GM18502 (cell line): Measurements from ENCODE around the gene RPS21.
A peak's percentile ranks its signal among the peaks of the same experiment; 100 is the strongest.

ENCODE experiments used
- ATAC-seq: cut with Tn5 transposase; IDR thresholded peaks from one replicate; pipeline ENCODE4 v1.9.1; 2021; ENCODE audit warnings: mild to moderate bottlenecking; ENCODE audit not compliant: unreplicated experiment, poor library complexity

RPS21 gene

DNA sequence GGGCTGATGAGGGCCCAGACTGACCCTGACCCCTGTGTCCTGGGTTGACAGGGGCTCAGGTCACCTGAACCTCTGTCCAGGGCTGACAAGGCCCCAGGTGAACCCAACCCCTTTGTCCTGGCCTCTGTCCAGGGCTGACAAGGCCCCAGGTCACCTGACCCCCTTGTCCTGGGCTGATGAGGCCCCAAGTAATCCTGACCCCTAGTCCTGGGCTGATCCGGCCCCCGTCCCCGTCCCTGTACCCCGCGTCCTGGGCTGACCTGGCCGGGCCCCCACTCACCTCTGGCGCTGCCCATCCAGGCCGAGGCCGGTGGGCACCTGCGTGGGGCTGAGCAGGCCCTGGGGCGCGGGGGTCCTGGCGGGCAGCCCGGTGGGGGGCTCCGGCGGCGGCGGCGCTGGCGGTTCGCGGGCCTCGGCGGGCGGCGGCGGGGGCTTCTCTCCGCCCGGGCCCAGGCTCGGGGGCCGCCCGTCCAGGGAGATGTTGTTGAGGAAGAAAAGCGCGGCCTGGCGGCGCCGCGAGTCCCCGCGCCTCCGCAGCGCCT, 19.8 kb downstream of the RPS21 start:
- ATAC-seq: peak; percentile 6

DNA sequence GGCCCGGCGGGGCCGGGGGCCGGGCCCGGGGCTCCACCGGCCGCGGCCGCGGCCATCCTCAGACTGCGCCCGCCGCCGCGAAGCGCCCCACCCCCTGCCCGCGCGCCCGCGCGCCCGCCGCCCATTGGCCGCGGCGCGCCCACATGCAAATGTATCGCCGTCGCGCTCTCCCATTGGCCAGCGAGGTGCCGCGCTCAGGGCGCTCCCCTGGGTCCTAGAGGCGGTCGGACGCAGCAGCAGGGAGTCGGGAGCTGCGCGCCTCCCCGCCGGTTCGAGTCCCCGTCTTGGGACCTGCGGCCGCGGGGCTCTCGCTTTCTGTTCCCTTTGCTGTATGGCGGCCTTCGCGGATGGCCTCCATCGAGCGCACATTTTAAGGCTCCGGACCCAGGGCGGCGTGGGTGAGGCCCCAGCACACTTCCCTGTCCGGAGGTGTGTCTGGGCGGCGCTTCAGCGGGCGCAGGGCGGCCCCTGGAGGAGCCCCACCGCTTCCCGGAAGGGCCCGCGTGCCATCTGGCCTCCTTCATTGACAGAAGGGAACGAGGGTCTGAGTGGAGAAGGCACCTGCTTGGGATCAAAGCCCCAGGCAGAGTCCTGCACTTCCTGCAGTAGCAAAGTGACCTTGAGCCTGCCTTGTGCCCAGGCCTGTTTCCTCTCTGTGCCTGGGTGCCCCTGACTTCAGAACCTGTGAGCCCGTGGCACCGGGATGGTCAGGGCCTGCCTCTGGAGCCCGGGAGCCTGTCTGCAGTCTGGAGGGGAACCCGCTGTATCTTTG, 20.5 kb downstream of the RPS21 start, which contains the start of gene CABLES2:
TSS of gene CABLES2 (minus strand) at position 65 of the 772 bp plus-strand sequence. CDS start at position 56, 9 bp downstream.
- ATAC-seq: peak; percentile 86

DNA sequence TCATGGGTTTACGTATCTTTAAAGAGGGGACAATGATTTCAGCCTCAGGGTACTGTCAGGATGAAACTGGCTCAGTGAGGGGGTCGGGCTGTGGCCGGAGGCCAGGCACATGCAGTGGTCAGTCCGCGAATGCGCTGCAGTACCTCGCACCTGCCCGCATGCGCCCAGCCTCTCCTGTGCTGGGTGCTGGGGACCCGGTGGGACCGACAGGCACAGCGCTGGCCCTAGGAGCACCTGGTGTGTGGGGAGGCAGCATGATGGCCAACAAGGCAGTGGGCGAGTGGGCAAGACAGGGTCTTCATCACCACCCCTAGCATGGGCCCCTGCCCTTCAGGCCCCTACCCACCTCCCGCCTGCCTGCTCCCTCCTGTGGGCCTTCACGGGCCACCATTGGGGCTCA, 21.2 kb downstream of the RPS21 start:
- no peak for ATAC-seq

DNA sequence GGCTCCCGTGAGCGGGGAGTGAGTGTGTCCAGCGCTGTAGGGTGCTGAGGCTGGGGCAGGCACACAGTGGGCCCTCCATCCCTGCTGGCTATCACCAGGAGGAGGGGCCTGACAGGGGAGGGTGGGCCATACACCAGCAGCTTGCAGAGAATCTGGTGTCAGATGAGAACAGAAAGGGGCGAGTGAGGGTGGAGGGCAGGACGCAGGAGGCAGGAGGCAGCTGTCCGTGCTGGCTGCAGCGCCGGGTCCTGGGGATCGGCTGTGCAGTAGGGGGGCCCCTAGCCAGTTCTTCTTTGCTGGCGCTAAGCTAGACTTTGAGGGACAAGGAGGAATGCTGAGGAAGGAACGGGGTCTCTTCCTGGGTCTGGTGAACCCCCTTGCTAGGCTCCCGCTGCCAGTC, 21.7 kb downstream of the RPS21 start:
- no peak for ATAC-seq

DNA sequence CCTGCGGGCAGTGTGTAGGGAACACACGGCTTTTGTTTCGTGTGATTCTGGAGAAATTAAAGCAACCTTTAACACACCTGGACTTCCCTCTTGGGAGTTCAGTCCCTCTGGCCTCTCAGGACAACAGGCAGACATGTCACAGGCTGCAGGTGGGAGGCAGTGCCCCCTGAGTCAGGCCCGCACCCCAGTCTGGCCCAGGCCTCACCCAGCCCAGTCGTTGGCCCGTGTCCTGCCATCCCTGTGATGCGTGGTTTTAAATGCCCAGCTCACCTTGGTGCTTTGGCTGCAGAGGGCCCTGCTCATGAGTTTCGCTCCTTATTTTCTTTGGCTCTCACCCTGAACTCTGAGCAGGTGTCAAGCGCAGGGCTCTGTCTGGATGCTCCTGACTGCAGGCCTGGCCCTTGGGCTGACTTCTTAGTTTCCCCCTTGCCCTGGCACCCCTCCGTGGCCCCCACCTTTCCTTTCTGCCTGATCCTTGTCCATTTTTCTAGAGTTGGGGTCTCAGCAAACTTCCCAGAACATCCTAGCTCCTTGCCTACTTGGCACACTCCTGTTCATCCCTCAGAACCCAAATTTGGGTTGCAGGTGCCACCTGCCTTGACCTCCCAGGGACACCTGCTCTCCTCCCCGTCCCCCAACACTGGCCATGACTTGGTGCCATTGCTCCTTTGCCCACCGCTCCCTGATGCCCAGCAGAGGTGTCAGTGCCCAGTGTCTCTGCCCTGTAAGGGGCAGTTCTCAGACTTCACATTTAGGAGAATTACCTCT, 22.4 kb downstream of the RPS21 start:
- no peak for ATAC-seq

DNA sequence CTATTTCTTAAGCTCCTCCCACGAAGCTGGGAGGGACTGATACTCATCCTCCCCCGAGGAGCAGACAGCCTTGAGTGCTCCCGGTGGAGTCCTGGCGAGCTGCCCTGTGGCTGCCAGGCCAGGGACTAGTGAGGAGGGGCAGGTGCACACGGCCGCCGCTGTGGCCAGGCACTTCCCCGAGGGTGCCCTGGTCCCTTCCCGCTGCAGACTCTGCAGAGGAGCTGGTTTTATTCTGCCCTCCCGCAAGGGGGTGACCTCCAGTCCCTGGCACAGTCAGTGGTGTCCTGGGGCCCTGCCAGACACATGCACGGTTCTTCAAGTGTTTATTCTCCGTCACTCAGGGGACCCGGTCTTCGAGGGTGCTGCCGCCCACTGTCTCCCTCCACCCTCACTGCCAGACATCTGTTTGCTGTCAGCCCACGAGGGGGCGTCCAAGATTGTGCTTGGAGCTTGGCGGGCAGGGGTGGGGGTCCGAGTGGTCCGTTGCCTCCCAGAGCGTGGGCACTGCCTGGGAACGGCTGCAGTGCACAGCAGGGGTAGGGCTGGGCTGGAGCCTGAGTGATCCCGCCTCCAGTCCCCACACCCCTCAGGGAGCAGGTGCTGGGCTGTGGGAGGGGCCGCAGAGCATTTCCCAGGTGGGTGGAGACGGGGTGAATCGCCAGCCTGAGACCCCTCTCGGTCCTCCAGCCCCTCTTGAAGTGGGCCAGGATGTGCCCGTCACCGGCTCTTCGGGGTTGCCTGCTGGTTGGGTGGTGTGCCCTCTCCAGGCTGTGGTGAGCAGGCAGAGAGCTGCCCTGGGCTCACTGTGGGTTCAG, 23.2 kb downstream of the RPS21 start:
- ATAC-seq: no peak

DNA sequence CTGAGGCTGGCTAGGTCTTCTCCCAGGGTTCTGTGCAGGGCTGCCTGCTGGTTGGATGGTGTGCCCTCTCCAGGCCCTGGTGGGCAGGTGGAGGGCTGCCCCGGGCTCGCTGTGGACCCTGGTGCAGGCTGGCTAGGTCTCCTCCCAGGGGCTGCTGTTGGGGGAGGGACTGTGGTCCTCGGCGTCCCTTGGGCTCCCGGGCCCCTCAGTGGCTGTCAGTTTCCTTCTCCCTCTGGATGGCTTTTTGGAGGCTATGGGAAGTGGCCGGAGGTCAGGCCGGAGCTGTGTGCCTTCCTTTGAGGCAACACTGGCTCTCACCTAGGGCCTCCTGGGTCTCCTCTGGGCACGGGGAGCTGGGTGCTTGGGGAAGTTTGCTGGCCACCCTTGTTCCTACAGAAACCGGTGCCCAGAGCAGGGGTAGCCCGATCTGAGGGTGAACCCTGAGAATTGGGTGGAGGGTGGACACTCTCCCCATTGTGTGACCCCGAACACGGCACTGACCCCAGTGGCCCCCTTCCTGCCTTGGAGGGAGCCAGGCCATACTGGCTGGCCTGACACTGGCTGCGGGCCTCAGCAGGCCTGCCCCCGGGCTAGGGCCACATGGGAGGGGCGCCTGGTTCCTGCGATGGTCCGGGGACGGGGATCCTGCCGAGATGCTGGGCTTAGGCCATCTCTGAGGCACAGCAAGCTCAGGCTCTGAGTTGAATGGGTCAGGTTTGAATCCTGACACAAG, 24.0 kb downstream of the RPS21 start:
- no peak for ATAC-seq

DNA sequence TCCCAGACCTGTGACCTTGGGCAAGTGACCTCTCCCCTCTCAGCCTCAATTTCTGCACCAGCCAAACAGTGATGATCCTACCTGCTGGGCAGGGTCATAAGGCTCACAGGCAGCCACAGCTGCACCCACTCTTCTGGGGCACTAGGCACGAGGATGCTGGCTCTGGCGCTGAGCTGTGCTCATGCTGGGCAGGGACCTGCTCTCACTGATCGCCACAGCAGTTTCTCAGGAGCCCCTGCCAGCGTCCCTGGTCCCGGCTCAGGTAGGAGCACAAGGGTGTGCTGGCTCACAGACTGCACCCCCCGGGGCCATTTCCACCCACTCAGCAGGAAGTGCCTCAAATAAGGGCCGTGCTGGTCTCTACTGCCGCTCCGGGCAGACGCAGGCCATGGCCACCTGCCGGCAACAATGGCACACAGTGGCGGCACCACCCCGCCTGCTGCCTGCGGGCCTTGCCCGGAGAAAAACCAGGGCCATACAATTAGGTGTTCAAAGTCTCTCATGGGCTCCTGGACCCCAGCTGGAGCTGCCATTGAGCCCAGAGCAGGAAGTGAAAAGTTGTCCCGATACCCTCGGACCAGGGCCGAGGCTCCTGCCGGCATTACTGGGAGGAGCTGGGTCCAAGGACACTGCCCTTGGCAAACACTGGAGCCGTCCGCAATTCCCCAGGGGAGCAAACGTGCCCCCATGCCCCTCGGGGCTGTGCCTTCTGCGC, 24.7 kb downstream of the RPS21 start:
- ATAC-seq: no peak

DNA sequence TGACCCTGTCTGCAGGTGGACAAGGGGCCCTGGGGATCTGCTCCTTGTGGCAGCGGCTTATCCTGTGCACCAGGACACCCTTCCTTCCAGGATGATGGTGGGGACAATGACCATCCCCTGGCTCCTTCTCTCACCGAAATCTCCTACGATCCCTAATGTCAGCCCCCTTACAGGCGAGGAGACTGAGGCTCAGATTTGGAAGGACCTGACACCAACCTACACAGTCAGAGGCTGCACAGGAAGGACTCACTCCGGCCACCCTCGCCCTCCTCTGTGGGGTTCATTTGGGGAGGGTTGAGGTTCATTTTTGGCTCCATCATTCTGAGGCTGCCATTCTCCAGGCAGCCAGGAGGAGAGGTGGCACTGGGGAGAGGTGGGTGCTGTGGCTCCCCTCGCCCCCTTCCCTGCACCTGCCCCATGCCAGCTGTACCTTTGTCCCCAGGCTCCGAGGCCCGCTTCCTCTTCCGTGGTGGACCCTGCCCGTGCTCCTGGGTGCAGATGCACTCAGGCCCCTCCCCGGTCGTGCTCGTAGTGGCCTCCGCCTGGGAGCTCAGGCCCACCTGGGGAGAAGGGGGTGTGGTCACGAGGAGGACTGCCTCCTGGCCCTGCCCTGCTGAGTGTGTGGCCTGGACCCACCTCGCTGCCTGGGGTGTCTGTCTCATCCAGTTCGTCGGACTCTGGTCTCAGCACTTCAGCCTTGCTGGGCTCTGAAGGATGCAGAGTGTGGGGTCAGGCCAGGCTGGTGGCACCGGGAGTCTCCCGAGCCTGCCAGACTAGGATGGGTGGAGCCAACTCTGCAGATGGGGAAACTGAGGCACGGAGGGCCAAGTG, 25.5 kb downstream of the RPS21 start:
- no peak for ATAC-seq

DNA sequence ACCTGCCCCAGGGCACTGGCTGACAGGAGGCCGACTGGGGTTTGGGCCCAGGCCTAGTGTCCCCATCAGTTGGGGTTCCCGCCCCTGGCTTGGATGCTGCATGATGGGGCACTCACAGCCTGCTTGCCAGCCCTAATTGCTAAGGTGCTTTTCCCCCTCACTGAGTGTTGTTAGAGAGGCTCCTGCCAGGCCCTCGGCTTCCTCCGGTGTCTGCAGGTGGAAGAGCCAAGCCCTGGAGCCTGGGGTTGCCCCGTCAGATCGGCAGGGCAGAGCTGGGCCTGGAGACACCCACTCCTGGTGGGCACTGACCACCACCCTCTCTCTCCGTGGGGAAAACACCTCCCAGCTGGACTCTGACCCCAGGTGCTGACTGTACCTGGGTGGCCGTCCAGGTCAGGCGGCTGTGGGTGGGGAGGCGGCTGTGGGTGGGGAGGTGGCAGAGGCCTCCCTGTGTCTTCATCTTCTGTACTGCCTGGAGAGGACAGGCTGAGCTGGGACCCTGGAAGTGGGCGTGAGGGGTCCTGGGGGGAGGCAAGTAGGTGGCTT, 26.2 kb downstream of the RPS21 start:
- ATAC-seq: no peak

DNA sequence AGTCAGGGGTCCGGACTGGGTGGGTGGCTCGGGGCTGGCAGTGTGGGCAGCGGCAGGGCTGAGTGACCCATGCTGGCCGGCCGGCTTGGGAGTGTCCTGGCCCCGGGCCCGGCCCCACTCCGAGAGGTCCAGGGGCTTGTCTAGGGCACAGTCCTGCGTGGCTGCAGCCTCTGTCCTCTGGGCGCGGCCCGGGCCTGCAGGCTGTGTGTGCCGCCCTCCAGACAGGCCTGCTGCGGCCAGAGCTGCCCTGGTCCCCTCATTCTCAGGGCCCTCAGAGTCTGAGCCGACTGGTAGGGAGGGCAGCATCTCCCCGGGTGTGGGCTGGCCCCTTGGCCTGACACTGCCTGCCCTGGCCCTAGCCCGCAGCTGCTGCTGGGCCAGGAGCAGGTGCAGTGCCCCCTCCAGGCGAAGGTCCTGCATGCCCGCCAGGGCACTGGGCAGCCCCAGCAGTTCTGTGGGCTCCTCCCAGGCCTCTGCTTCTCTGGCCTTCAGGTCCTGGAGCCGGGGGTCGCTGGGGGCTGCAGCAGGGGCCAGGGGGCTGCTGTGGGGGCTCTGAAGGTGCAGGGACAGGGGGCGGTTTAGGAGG, 27.1 kb downstream of the RPS21 start:
- no peak for ATAC-seq

DNA sequence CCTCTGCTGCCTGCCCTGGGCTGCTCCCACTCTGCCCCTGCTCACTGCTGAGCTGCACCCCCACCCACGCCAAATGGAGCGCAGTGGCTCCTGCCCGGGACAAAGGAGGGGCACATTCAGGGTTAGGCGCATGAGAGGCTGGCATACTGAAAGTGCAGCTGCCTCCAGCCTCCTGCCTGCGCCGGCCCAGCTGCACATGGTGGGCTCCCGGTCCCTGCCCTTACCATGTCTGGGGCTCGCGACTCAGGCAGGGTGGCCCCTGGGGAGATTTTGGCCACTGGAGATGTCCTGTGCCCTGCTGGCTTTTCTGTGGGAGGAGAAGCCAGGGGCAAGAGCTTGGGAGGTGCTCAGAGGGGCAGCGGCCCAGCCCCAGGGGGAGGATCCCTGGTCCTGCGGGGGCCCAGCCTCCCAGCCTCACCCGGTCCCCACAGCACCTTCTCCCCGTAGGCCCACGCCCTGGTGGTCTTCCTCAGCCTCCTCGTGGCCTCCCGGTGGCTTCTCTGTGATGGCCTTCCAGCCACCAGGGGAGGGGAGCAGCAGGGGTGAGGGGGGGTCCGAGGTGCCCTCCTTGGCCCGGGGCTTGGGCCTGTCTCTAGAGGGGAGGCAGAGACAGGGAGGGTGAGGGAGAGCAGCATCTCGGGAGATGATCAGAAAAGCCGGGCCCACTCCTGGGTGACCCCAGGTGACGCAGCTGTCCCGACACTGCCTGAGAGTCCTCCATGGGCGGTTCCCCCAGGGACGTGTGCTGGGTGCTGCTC, 28.6 kb downstream of the RPS21 start:
- ATAC-seq: no peak

DNA sequence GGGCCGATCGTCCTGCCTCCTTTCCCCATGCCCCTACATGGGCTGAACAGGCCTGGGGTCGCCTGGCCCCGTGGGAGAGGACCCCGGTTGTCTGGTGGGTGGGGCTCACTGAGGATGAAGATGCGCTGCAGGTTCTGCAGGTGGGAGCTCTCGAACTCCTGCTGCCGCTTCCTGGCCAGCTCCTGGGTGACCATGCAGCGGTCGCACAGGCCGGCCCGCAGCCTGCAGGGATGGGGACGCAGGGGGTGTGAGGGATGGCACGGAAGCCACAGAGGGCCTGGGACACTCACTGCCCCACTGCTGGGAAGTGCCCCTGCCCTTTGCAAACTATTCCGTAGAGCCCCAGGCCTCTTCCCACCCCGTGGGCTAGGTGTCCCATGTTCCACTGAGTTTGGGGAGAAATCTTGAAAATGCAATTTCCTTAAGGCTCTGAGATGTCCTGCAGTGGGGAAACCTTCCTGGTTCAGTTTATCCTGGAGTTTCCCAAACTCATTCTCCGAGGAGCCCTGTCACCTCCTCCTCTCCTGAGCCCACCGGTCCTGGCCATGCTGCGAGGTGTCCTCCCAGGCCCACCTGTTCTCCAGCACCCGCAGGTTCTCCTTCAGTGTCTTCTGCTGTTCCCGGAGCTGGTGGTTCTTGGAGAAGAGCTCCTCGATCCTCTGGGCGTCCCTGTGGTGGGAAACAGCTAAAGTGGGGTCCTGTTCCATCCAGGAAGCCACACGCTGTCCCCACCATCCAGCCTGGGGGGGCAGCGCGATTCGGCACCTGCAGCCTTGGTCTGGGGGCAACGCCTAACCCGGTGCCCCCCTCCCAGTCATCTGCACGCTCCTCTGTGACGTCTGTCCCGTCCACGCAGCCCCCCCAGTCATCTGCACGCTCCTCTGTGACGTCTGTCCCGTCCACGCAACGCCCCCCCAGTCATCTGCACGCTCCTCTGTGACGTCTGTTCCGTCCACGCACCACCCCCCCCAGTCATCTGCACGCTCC, 30.0 kb downstream of the RPS21 start:
- ATAC-seq: no peak

DNA sequence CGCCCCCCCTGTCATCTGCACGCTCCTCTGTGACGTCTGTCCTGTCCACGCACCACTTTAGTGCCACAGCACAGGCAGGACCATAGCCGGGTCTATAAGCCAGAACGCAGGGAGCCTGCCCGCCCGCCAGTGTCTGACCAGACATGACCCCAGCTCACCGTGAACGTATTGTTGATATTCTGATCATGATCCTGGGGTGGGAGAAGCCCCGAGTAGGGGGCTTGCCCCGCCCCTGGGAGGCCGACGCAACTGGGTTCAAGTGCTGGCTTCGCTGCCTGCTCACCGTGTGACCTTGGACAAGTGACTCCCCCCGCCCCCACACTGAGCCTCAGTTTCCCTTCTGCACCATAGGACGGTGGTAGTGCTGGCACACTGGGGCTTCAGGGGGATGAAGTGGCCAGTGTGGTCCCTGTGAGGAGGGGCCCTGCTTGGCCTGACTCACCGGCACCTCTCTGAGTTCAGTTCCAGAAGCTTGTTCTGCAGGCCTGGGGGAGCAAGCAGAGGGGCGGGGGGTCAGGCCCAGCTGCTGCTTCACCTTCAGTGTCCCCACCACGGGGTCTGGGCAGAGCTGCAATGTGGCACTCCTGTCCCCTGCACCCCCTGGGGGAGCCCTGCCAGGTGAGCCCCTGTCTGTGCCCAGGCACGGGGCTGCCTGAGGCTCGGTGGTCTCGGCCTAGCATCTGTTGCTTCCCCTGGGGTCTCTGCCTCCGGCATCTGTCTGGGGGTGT, 31.2 kb downstream of the RPS21 start:
- ATAC-seq: no peak
